GM18511 (cell line): ENCODE results near the gene KRT3.
"Not testable (repeated sequence)": the region's sequence is repeated elsewhere in the genome, so short reads cannot be mapped to it uniquely, and the experiment has no call there.

ENCODE experiments used
- ATAC-seq: cut with Tn5 transposase; IDR thresholded peaks from one replicate; pipeline ENCODE4 v1.9.1; 2021; ENCODE audit warnings: mild to moderate bottlenecking, moderate library complexity; ENCODE audit not compliant: unreplicated experiment

The KRT3 gene

GRCh38 chr12:52798671-52799504, 3.0 kb upstream of the KRT3 start:
- no peak for ATAC-seq

GRCh38 chr12:52798003-52798670, 2.2 kb upstream of the KRT3 start:
- no peak for ATAC-seq

- ATAC-seq, result no peak
Observed at GRCh38 chr12:52797529-52797894, 1.6 kb upstream of the KRT3 start.

GRCh38 chr12:52796839-52797528, 1.1 kb upstream of the KRT3 start:
- no peak for ATAC-seq

- no peak for ATAC-seq
Observed at GRCh38 chr12:52796429-52796794, 495 bp upstream of the KRT3 start.

- ATAC-seq, result not testable (repeated sequence)
Observed at GRCh38 chr12:52795332-52795674, 614 bp downstream of the KRT3 start.

GRCh38 chr12:52794479-52795331, 1.2 kb downstream of the KRT3 start:
- no peak for ATAC-seq

- ATAC-seq, result no peak
Observed at GRCh38 chr12:52792185-52793029, 3.5 kb downstream of the KRT3 start.

GRCh38 chr12:52791271-52792184, 4.4 kb downstream of the KRT3 start:
- ATAC-seq, result no peak

- ATAC-seq, result no peak
Observed at GRCh38 chr12:52790427-52791270, 5.3 kb downstream of the KRT3 start.

GRCh38 chr12:52789637-52790426, 6.1 kb downstream of the KRT3 start:
- no peak for ATAC-seq

GRCh38 chr12:52788876-52789636, 6.9 kb downstream of the KRT3 start:
- ATAC-seq, result no peak

GRCh38 chr12:52788192-52788875, 7.6 kb downstream of the KRT3 start:
- no peak for ATAC-seq

- no peak for ATAC-seq
Observed at GRCh38 chr12:52787324-52788191, 8.4 kb downstream of the KRT3 start.

- ATAC-seq, result no peak
Observed at GRCh38 chr12:52784909-52785308, 11.0 kb downstream of the KRT3 start.
